K562 (cell line): ENCODE measurements around the gene KCNJ10. TPM values are rescaled to one million over a fixed set of nuclear protein-coding genes. Genes with fewer than 3 reads are reported as not detected.

Experiments
- ATF6 ChIP-seq: sonication (generic); formaldehyde crosslinking; IDR thresholded peaks from 2 replicates; pipeline ENCODE4 v1.4.0; 2020; ENCODE audit warnings: mild to moderate bottlenecking, missing genetic modification reagents
- CGGBP1 ChIP-seq: fragments of 250-450 bp; sonication (Bioruptor Pico); IDR thresholded peaks from 2 replicates; pipeline ENCODE4 v1.9.0; 2021; ENCODE audit warnings: mild to moderate bottlenecking
- COPS2 ChIP-seq: fragments of 450-650 bp; conservative IDR thresholded peaks from 2 replicates; pipeline ENCODE4 v1.6.1; 2016; ENCODE audit warnings: mild to moderate bottlenecking, moderate library complexity
- DMBX1 ChIP-seq: fragments of 250-450 bp; sonication (Bioruptor Pico); IDR thresholded peaks from 2 replicates; pipeline ENCODE4 v1.8.0; 2022; ENCODE audit warnings: inconsistent platforms, mild to moderate bottlenecking, moderate library complexity, borderline replicate concordance
- ESRRB ChIP-seq: fragments of 250-450 bp; sonication (Bioruptor Pico); IDR thresholded peaks from 2 replicates; pipeline ENCODE4 v1.5.0; 2020; ENCODE audit warnings: mild to moderate bottlenecking, moderate library complexity, borderline replicate concordance
- HDAC1 ChIP-seq, 2 experiments: fragments of 450-650 bp; IDR thresholded peaks; 2 replicates each; pipeline ENCODE4 v1.6.1; 2016 to 2017; ENCODE audit warnings: inconsistent platforms in 1 of 2, mild to moderate bottlenecking in 1 of 2, moderate library complexity in 1 of 2
- HEY1 ChIP-seq: fragments of 250-450 bp; sonication (Bioruptor Pico); IDR thresholded peaks from 2 replicates; pipeline ENCODE4 v1.5.0; 2020; ENCODE audit warnings: mild to moderate bottlenecking, moderate library complexity, borderline replicate concordance
- MCM2 ChIP-seq: fragments of 450-650 bp; IDR thresholded peaks from 2 replicates; pipeline ENCODE4 v1.6.1; 2017; ENCODE audit warnings: low read depth, mild to moderate bottlenecking
- NR2C1 ChIP-seq, 2 experiments: fragments of 450-650 bp; IDR thresholded peaks; 2 replicates each; pipeline ENCODE4 v1.6.1; 2017; ENCODE audit warnings: mild to moderate bottlenecking in 2 of 2, antibody characterized with exemption in 1 of 2, inconsistent platforms in 1 of 2, missing compliant biosample characterization in 1 of 2, missing genetic modification characterization in 1 of 2
- PHB2 ChIP-seq: fragments of 450-650 bp; IDR thresholded peaks from 2 replicates; pipeline ENCODE4 v1.6.1; 2017; ENCODE audit warnings: low read depth
- POLR2AphosphoS2 ChIP-seq: IDR thresholded peaks from 2 replicates; pipeline ENCODE4 v1.6.1; 2012; ENCODE audit warnings: low read length, improper control_type of control experiment
- PPARD ChIP-seq: fragments of 250-450 bp; sonication (Bioruptor Pico); IDR thresholded peaks from 2 replicates; pipeline ENCODE4 v1.8.0; 2022; ENCODE audit warnings: inconsistent platforms, mild to moderate bottlenecking, moderate library complexity
- TBP ChIP-seq: optimal IDR thresholded peaks from 2 replicates; pipeline ENCODE3; 2011; ENCODE audit warnings: low read depth, low read length, improper control_type of control experiment
- THAP7 ChIP-seq: fragments of 250-450 bp; sonication (Bioruptor Pico); IDR thresholded peaks from 2 replicates; pipeline ENCODE4 v1.5.0; 2021
- ZBTB33 ChIP-seq: sonication (generic); formaldehyde crosslinking; IDR thresholded peaks from 2 replicates; pipeline ENCODE4 v1.8.1; 2023; ENCODE audit warnings: mild to moderate bottlenecking, missing genetic modification reagents
- ZHX1 ChIP-seq: fragments of 150-350 bp; conservative IDR thresholded peaks from 2 replicates; pipeline ENCODE4 v1.6.1; 2014; ENCODE audit warnings: low read length
- ZNF140 ChIP-seq: fragments of 250-450 bp; sonication (Bioruptor Pico); IDR thresholded peaks from 2 replicates; pipeline ENCODE4 v1.8.0; 2021; ENCODE audit warnings: moderate library complexity, mild to moderate bottlenecking, inconsistent platforms
- ZNF212 ChIP-seq: fragments of 450-650 bp; formaldehyde crosslinking; IDR thresholded peaks from 2 replicates; pipeline ENCODE4 v1.4.0; 2020; ENCODE audit warnings: mild to moderate bottlenecking
- ZNF511 ChIP-seq: sonication (generic); formaldehyde crosslinking; IDR thresholded peaks from 2 replicates; pipeline ENCODE4 v1.8.0; 2022; ENCODE audit warnings: mild to moderate bottlenecking, missing genetic modification reagents
- ZNF707 ChIP-seq: fragments of 250-450 bp; sonication (Bioruptor Pico); conservative IDR thresholded peaks from 2 replicates; pipeline ENCODE4 v1.8.0; 2022; ENCODE audit warnings: inconsistent platforms, mild to moderate bottlenecking, moderate library complexity
- polyA plus RNA-seq, 8 experiments: library from polyadenylated mRNA; depleted of rRNA in 4 of 8; stranded (reverse) in 5 of 8; unstranded in 3 of 8; fragments of >200 nt; fragmentation: Nextera tagmentation in 2 of 8; fragmentation: Illumina TruSeq in 1 of 8; extraction: Ambion mirVana in 2 of 8; extraction: Trizol in 1 of 8; gene quantifications; 2 replicates each; pipeline versions ENCODE4 v1.2.1 to v1.2.3, GENCODE V29; 2011 to 2014; ENCODE audit warnings: inconsistent platforms in 1 of 8, missing spikeins in 1 of 8
- total RNA-seq, 7 experiments: library from RNA; depleted of rRNA in 6 of 7; stranded (reverse); fragments of >200 nt in 6 of 7; fragmentation: Illumina TruSeq in 2 of 7; extraction: Trizol in 2 of 7; gene quantifications; 2 replicates each; pipeline versions ENCODE4 v1.2.1 to v1.2.3, GENCODE V29; 2011 to 2021; ENCODE audit warnings: low replicate concordance in 1 of 7

Gene KCNJ10
- total and polyA plus RNA-seq, 9 of the 15 experiments (the other 6 are each of a cell fraction or from before 2014, with no cell fraction given), result 0.06 to 0.11 TPM; not detected in 7

- TF ChIP-seq ZHX1, result no peak
- TF ChIP-seq ZNF140 (CRISPR knock-in tag), result no peak
- no peak for TF ChIP-seq POLR2AphosphoS2
- TF ChIP-seq ZNF707, result no peak
- TF ChIP-seq NR2C1 (IDR thresholded peaks at IDR 0.05), result no peak
- TF ChIP-seq NR2C1 (tag; IDR thresholded peaks at IDR 0.05), result no peak
- TF ChIP-seq ZNF511 (CRISPR knock-in tag), result no peak
- no peak for TF ChIP-seq THAP7
- no peak for TF ChIP-seq PHB2
- no peak for TF ChIP-seq CGGBP1 (CRISPR knock-in tag)
- no peak for TF ChIP-seq HEY1 (CRISPR knock-in tag)
- TF ChIP-seq ZNF212, result no peak
- no peak for TF ChIP-seq PPARD
- TF ChIP-seq HDAC1 (IDR thresholded peaks at IDR 0.05), result no peak
- no peak for TF ChIP-seq ATF6 (CRISPR knock-in tag)
- TF ChIP-seq ESRRB (CRISPR knock-in tag), result no peak
- no peak for TF ChIP-seq TBP
- TF ChIP-seq ZBTB33 (CRISPR knock-in tag), result no peak
- TF ChIP-seq DMBX1 (CRISPR knock-in tag), result no peak
- no peak for TF ChIP-seq COPS2
- no peak for TF ChIP-seq MCM2
These were observed 15.9 kb upstream of the KCNJ10 start (continued) for GRCh38 chr1:160085686-160086455.
